Tibial nerve (tissue), 4 donors: ENCODE measurements around the gene HLA-DPB1. TPM values are rescaled to one million over a fixed set of nuclear protein-coding genes. Genes with fewer than 3 reads are reported as not detected.

ENCODE experiments used
- DNase-seq, 2 donors: peaks; one replicate each; pipeline ENCODE4 v3.0.0-alpha.2; 2019; ENCODE audit warnings: low spot score in 2 of 2
- H3K27ac ChIP-seq, 4 donors: fragments of 200-600 bp; sonication (generic) in 3 of 4; one replicate each; pipeline ENCODE4 v1.5.1; 2017 to 2019; ENCODE audit warnings: mild to moderate bottlenecking in 1 of 4
- H3K27me3 ChIP-seq, 2 donors: fragments of 200-600 bp; sonication (generic) in 1 of 2; one replicate each; pipeline versions ENCODE4 v1.5.1 to v1.6.0; 2017 to 2019
- H3K36me3 ChIP-seq, 3 donors: fragments of 200-600 bp; sonication (generic); one replicate each; pipeline ENCODE4 v1.5.1; 2018 to 2019
- H3K4me1 ChIP-seq, 4 donors: fragments of 200-600 bp; sonication (generic) in 3 of 4; one replicate each; pipeline ENCODE4 v1.5.1; 2017 to 2019
- H3K4me3 ChIP-seq, 4 donors: fragments of 200-600 bp; sonication (generic) in 3 of 4; one replicate each; pipeline ENCODE4 v1.5.1; 2017 to 2019; ENCODE audit warnings: mild to moderate bottlenecking in 1 of 4, moderate library complexity in 1 of 4
- H3K9me3 ChIP-seq, 4 donors: fragments of 200-600 bp; sonication (generic) in 3 of 4; one replicate each; pipeline ENCODE4 v1.5.1; 2017 to 2019
- EP300 ChIP-seq, 2 donors: sonication (generic); formaldehyde crosslinking; IDR thresholded peaks; one replicate each; pipeline ENCODE4 v1.6.1; 2017; ENCODE audit warnings: antibody characterized with exemption in 2 of 2, mild to moderate bottlenecking in 1 of 2
- POLR2A ChIP-seq, 2 donors: fragments of 450-650 bp; IDR thresholded peaks; one replicate each; pipeline ENCODE4 v1.6.1; 2017; ENCODE audit warnings: antibody characterized with exemption in 2 of 2, mild to moderate bottlenecking in 2 of 2, moderate library complexity in 2 of 2
- WGBS, 2 donors: methylation state at CpG; one replicate each; pipeline ENCODE4 v1.1.5; 2018; 5-methylcytosine and 5-hydroxymethylcytosine counted together
- total RNA-seq, 4 donors: library from RNA; depleted of rRNA; stranded (reverse); fragments of >200 nt; gene quantifications; one replicate each; pipeline ENCODE4 v1.1.0, GENCODE V29; 2016
- TF ChIP-seq, protein P1 (sequence below), 5 experiments: fragments of 200-600 bp in 3 of 5; fragments of 450-650 bp in 2 of 5; sonication (generic) in 3 of 5; IDR thresholded peaks; one replicate each; pipeline ENCODE4 v1.5.1; 2016 to 2019; ENCODE audit warnings: antibody characterized with exemption in 5 of 5, mild to moderate bottlenecking in 3 of 5, moderate library complexity in 2 of 5

Gene HLA-DPB1
- total RNA-seq, 4 donors from 2014 or later: 56.5 to 121 (median 76.4) TPM

DNA sequence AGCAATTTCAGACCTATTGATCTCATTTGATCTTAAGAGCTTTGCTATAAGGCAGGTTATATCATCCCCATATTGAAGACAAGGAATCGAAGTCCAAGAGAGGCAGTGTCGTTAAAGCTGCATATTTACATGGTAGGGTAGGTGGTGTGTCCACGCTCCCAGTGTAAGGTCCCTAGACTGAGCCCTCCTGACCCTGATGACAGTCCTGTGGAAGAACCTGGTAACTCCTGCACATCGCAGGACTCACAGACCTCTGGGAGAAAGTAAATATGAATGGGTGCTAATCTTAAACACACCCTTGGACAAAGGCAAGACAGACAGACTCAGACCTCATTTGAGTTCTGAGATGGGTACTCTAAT is 602 bp upstream of the HLA-DPB1 start:
- H3K9me3 ChIP-seq: no peaks in the 10 kb centered on the region

DNA sequence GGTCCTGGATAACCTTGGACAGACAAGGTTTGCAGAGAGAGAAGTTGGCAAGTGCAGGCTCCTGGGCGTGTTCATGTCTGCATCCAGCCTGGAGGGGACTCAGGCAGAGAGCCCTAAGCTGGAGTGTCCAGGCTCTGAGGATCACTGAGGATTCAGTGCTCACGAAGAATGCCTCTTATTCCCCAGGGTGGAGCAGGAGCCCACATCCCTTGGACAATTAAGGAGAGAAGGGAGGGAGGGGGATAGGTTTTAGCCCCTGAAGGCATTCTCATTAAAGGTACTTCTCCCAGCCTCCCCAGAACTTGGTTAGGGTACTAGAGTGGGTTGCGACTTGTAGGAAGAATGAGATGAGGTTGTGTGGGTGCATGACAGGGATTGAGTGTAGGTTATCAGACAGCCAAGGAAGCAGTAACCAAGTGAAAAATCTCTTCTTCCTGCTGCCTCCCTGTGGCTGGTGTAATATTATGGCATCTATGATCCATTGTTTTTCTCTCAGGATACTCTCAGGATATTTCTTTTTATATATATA is 680 bp downstream of the HLA-DPB1 start:
- 66 to 80% methylated on average over 3 of the region's 3 CpGs for WGBS, 2 donors
- Histone ChIP-seq H3K4me1 (peaks cover 0 to 14% (median 3%) of the 10 kb centered on the region in 4 donors), H3K9me3 (no peaks in the 10 kb centered on the region), H3K36me3 (no peaks in the 10 kb centered on the region), H3K4me3 (peak overlapping the region; percentile 21 to 45 (median 36)), H3K27ac (peak overlapping the region; percentile 3 to 84 (median 80)), H3K27me3 (no peaks in the 10 kb centered on the region)
- DNase-seq: no peak
- TF ChIP-seq POLR2A (IDR thresholded peaks at IDR 0.05) (no peak), EP300 (IDR thresholded peaks at IDR 0.05) (no peak)
- TF ChIP-seq, protein P1, sequence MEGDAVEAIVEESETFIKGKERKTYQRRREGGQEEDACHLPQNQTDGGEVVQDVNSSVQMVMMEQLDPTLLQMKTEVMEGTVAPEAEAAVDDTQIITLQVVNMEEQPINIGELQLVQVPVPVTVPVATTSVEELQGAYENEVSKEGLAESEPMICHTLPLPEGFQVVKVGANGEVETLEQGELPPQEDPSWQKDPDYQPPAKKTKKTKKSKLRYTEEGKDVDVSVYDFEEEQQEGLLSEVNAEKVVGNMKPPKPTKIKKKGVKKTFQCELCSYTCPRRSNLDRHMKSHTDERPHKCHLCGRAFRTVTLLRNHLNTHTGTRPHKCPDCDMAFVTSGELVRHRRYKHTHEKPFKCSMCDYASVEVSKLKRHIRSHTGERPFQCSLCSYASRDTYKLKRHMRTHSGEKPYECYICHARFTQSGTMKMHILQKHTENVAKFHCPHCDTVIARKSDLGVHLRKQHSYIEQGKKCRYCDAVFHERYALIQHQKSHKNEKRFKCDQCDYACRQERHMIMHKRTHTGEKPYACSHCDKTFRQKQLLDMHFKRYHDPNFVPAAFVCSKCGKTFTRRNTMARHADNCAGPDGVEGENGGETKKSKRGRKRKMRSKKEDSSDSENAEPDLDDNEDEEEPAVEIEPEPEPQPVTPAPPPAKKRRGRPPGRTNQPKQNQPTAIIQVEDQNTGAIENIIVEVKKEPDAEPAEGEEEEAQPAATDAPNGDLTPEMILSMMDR (IDR thresholded peaks at IDR 0.05): no peak

More for the DNA sequence above, 602 bp upstream of the HLA-DPB1 start:
- Histone ChIP-seq H3K4me1 (peaks cover 0 to 8% (median 0%) of the 10 kb centered on the region in 4 donors), H3K4me3 (no peak overlapping the region), H3K36me3 (no peaks in the 10 kb centered on the region), H3K27ac (peak overlapping the region in 3 of 4 donors; percentile 70 to 84 (median 78)), H3K27me3 (no peaks in the 10 kb centered on the region)
- TF ChIP-seq, protein P1 (IDR thresholded peaks at IDR 0.05): no peak
- TF ChIP-seq POLR2A (IDR thresholded peaks at IDR 0.05) (no peak), EP300 (IDR thresholded peaks at IDR 0.05) (no peak)
- DNase-seq: no peak
- WGBS, 2 donors: 88 to 90% methylated on average over 4 of the region's 4 CpGs

DNA sequence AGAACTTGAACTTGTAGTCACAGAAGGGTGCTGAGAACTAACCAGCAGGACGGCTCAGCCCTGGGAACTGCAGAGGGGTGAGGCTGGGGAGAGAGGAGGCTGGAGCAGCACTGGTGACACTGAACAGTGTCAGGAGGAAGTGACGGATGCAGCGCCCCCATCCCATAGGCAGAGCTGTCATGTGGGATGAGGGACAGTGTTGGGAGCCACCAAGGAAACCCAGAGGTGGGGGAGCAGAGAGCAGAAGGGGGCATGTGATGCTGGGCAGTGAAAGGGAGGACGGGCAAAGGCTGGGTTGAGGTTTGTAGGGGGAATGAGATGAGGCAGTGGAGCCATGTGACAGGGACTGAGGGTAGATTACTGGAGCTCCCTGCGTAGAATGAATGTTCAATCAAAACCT is 2.1 kb downstream of the HLA-DPB1 start:
- no peaks in the 10 kb centered on the region for H3K27me3 ChIP-seq
- H3K9me3 ChIP-seq: no peaks in the 10 kb centered on the region
- H3K4me1 ChIP-seq: peaks cover 0 to 26% (median 9%) of the 10 kb centered on the region in 4 donors
- 56 to 61% methylated on average over 5 of the region's 5 CpGs for WGBS, 2 donors
- H3K36me3 ChIP-seq: no peaks in the 10 kb centered on the region
- TF ChIP-seq, protein P1 (IDR thresholded peaks at IDR 0.05): no peak
- H3K4me3 ChIP-seq: peak overlapping the region in 1 of 4 donors; percentile 13
- DNase-seq: no peak
- peak overlapping the region in 1 of 4 donors; percentile 40 for H3K27ac ChIP-seq

DNA sequence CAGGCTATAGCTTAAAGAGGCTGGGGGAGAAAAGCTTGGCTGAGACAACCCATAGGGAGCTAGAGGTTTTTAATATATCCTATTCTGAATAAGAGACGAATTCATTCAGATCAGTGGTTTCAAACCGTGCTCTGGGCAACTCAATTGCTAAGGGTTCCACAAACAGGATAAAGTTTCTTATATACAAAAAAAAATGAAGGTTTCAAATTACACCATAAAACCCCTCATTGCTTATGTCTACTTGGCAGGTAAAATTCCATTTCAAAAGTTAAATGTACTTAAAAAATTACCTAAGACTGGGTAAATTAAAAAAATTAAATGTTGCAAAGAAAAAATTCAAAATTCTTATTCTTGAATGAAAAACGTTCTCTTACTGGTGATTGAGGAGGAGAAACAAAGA is 2.7 kb downstream of the HLA-DPB1 start:
- DNase-seq: no peak
- H3K27ac ChIP-seq: no peak overlapping the region
- peaks cover 0 to 26% (median 9%) of the 10 kb centered on the region in 4 donors for H3K4me1 ChIP-seq
- WGBS, 2 donors: 65 to 68% methylated on average over 3 of the region's 3 CpGs
- H3K36me3 ChIP-seq: no peaks in the 10 kb centered on the region
- H3K4me3 ChIP-seq: no peak overlapping the region
- no peaks in the 10 kb centered on the region for H3K27me3 ChIP-seq
- H3K9me3 ChIP-seq: no peaks in the 10 kb centered on the region
- TF ChIP-seq, protein P1 (IDR thresholded peaks at IDR 0.05): no peak
- TF ChIP-seq POLR2A (IDR thresholded peaks at IDR 0.05) (no peak), EP300 (IDR thresholded peaks at IDR 0.05) (no peak)

DNA sequence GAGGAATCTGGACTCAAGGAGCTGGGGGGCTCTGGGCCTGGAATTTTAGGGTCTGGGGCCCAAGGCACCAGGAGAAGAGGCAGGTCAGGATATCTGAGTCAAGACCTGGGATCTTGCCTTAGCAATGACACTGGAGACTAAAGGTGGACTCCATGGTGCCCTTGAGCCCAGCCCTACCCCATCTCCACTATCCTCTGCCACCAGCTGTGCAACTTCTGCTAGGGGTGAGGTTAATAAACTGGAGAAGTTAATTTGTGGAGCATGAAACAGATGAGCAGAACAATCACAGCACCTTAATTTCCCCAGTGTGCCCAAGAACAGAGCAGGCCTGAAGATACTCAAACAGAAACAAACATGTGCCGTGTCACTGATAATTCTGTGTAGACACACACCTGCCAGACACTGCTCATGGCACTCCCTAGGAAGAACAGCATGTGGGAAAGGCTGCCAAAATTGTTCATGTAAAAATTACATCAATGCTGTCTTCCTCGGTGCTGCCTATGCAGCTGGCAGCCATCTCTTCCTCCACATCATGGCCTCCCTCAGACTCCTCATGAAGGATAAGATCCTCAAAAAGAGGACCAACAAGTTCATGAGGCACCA is 3.2 kb downstream of the HLA-DPB1 start:
- Histone ChIP-seq H3K36me3 (peaks cover 0 to 2% (median 0%) of the 10 kb centered on the region in 3 donors), H3K27me3 (no peaks in the 10 kb centered on the region), H3K9me3 (no peaks in the 10 kb centered on the region), H3K4me1 (peaks cover 0 to 26% (median 9%) of the 10 kb centered on the region in 4 donors), H3K4me3 (no peak overlapping the region), H3K27ac (no peak overlapping the region)
- 64 to 79% methylated on average over 2 of the region's 2 CpGs for WGBS, 2 donors
- TF ChIP-seq, protein P1 (IDR thresholded peaks at IDR 0.05): no peak
- TF ChIP-seq POLR2A (IDR thresholded peaks at IDR 0.05) (no peak), EP300 (IDR thresholded peaks at IDR 0.05) (no peak)
- no peak for DNase-seq
